NT2/D1 (cell line): Measurements from ENCODE around the gene TMPRSS4.

Experiments used
- SUZ12 ChIP-seq: IDR thresholded peaks from 2 replicates; pipeline ENCODE4 v1.6.1; 2011; ENCODE audit not compliant: insufficient read length, insufficient read depth; ENCODE audit errors: extremely low read depth
- YY1 ChIP-seq: IDR thresholded peaks from 2 replicates; pipeline ENCODE4 v1.6.1; 2011; ENCODE audit not compliant: insufficient read length, insufficient read depth
- ZNF274 ChIP-seq: IDR thresholded peaks from 2 replicates; pipeline ENCODE4 v1.6.1; 2011; ENCODE audit warnings: mild to moderate bottlenecking, low read depth, low read length

DNA sequence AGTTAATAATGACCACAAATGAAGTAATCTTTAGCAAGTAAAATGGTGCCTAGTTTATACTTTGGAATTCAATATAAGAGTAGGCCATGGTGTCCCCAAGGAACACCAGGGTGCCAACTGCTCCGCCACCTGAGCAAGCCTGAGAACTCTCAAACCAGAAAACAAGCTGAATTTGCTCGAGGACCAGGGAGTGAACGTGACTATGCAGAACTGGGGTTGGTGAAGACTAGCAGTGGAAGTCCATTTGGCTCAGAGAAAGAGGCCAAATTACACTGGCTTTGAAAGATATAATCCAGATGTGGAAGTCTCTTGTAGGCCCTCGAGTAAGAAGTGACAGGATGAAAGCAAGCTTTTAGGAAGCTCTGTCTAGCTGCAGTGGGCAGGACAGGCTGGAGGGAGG, 18.6 kb downstream of the TMPRSS4 start:
- TF ChIP-seq YY1 (no peak), SUZ12 (no peak), ZNF274 (no peak)
